Gastroesophageal sphincter (tissue), 3 donors: ENCODE measurements around the gene SYTL3.

Experiments used
- POLR2A ChIP-seq, 2 donors: fragments of 450-650 bp; IDR thresholded peaks; one replicate each; pipeline ENCODE4 v1.6.1; 2017; ENCODE audit warnings: antibody characterized with exemption in 2 of 2, mild to moderate bottlenecking in 2 of 2, moderate library complexity in 1 of 2
- POLR2AphosphoS5 ChIP-seq: sonication (generic); formaldehyde crosslinking; IDR thresholded peaks from one replicate; pipeline ENCODE4 v1.6.1; 2017; ENCODE audit warnings: antibody characterized with exemption
- TF ChIP-seq, protein P1 (sequence below), 4 experiments: fragments of 200-600 bp in 2 of 4; fragments of 450-650 bp in 2 of 4; sonication (generic) in 1 of 4; IDR thresholded peaks; one replicate each; pipeline ENCODE4 v1.5.1; 2017 to 2019; ENCODE audit warnings: antibody characterized with exemption in 4 of 4, mild to moderate bottlenecking in 2 of 4, moderate library complexity in 2 of 4

DNA sequence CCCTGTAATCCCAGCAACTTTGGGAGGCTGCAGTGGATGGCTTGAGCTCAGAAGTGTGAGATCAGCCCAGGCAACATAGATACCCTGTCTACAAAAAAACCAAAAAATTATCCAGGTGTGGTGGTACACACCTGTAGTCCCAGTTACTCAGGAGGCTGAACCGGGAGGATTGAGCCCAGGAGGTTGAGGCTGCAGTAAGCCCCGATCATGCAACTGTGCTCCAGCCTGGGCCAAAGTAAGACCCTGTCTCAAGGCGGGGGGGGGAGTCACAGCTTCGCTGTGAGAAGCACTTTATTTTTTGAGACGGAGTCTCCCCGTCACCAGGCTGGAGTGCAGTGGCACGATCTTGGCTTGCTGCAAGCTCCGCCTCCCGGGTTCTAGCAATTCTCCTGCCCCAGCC lies 115.1 kb downstream of the SYTL3 start:
- TF ChIP-seq, protein P1, sequence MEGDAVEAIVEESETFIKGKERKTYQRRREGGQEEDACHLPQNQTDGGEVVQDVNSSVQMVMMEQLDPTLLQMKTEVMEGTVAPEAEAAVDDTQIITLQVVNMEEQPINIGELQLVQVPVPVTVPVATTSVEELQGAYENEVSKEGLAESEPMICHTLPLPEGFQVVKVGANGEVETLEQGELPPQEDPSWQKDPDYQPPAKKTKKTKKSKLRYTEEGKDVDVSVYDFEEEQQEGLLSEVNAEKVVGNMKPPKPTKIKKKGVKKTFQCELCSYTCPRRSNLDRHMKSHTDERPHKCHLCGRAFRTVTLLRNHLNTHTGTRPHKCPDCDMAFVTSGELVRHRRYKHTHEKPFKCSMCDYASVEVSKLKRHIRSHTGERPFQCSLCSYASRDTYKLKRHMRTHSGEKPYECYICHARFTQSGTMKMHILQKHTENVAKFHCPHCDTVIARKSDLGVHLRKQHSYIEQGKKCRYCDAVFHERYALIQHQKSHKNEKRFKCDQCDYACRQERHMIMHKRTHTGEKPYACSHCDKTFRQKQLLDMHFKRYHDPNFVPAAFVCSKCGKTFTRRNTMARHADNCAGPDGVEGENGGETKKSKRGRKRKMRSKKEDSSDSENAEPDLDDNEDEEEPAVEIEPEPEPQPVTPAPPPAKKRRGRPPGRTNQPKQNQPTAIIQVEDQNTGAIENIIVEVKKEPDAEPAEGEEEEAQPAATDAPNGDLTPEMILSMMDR (IDR thresholded peaks at IDR 0.05), result no peak
- TF ChIP-seq POLR2AphosphoS5 (no peak), POLR2A (IDR thresholded peaks at IDR 0.05) (no peak)
